C4-2B (cell line): Measurements from ENCODE around the gene TMC4.

Source experiments
- H3K27ac ChIP-seq: fragments of 450-650 bp; 2 replicates; pipeline ENCODE4 v1.5.1; 2017
- CTCF ChIP-seq: fragments of 450-650 bp; conservative IDR thresholded peaks from 2 replicates; pipeline ENCODE4 v1.5.1; 2017; ENCODE audit warnings: mild to moderate bottlenecking
- ZFX ChIP-seq: fragments of 450-650 bp; IDR thresholded peaks from 2 replicates; pipeline ENCODE4 v1.6.1; 2017

Gene TMC4

GRCh38 chr19:54114340-54115108, 58.4 kb downstream of the TMC4 start:
- H3K27ac ChIP-seq = peak overlapping the region; percentile 77
- no peak for TF ChIP-seq CTCF
- no peak for TF ChIP-seq ZFX
